ENCODE data around the gene PPCDC. TPM values are rescaled to one million over a fixed set of nuclear protein-coding genes. Genes with fewer than 3 reads are reported as not detected.
"Not testable (repeated sequence)": the region's sequence is repeated elsewhere in the genome, so short reads cannot be mapped to it uniquely, and the experiment has no call there.

The PPCDC gene
- total RNA-seq, 1 experiment from 2014 or later: 14.7 TPM

- BruUV-seq (replicated peaks): no TSS peak
- ChIA-PET POLR2A (interaction anchor here (0.6 kb wide), 1 partner anchor 286 kb away, joined by 3 read pairs; the partner anchor contains the start of gene MAN2C1), CTCF (no interaction called here)
- H3K4me1 ChIP-seq: no peaks in the 10 kb centered on the region
- TF ChIP-seq CTCF (IDR thresholded peaks at IDR 0.05; ENCODE audit: insufficient read depth in 1 of 2, low read depth in 1 of 2, low read length in 1 of 2, severe bottlenecking in 1 of 2, unreplicated experiment in 1 of 2): no peak
- H3K36me3 ChIP-seq (ENCODE audit: control insufficient read depth, insufficient read depth, low read length): no peaks in the 10 kb centered on the region
- intact Hi-C loops (cut with micrococcal nuclease; ENCODE audit: unreplicated experiment): no loop called here
- H3K27ac Mint-ChIP-seq (ENCODE audit: unreplicated experiment): no peak overlapping the region
- no peaks in the 10 kb centered on the region for H3K36me3 Mint-ChIP-seq (ENCODE audit: insufficient read depth, unreplicated experiment)
- H3K27me3 ChIP-seq (replicated peaks; ENCODE audit: control insufficient read depth, insufficient read depth, low read length): no peaks in the 10 kb centered on the region
- H3K9me3 Mint-ChIP-seq (ENCODE audit: unreplicated experiment): peaks cover 27% of the 10 kb centered on the region
- H3K4me1 Mint-ChIP-seq (ENCODE audit: low read depth, unreplicated experiment): no peaks in the 10 kb centered on the region
- H3K9me3 ChIP-seq: 0 out of 2 replicates have a peak, but pooled peaks cover 12% of the 10 kb centered on the region
- H3K4me3 ChIP-seq (ENCODE audit: low read depth, low read length): no peak overlapping the region
- DNase-seq: no peak
- no peak overlapping the region for H3K4me3 Mint-ChIP-seq (ENCODE audit: unreplicated experiment)
- no peaks in the 10 kb centered on the region for H3K27me3 Mint-ChIP-seq (ENCODE audit: insufficient read depth, unreplicated experiment)
These were observed 59.3 kb downstream of the PPCDC start for GRCh38 chr15:75082689-75083088.

GRCh38 chr15:75085708-75086107, 62.3 kb downstream of the PPCDC start:
- H3K27ac Mint-ChIP-seq (ENCODE audit: unreplicated experiment); BruUV-seq (replicated peaks); H3K27me3 Mint-ChIP-seq (ENCODE audit: insufficient read depth, unreplicated experiment); CTCF ChIA-PET; H3K4me3 ChIP-seq (ENCODE audit: low read depth, low read length); H3K36me3 ChIP-seq (ENCODE audit: control insufficient read depth, insufficient read depth, low read length); H3K4me1 Mint-ChIP-seq (ENCODE audit: low read depth, unreplicated experiment); H3K27me3 ChIP-seq (replicated peaks; ENCODE audit: control insufficient read depth, insufficient read depth, low read length); POLR2A ChIA-PET; DNase-seq; H3K4me3 Mint-ChIP-seq (ENCODE audit: unreplicated experiment); H3K36me3 Mint-ChIP-seq (ENCODE audit: insufficient read depth, unreplicated experiment); H3K4me1 ChIP-seq; intact Hi-C loops (cut with micrococcal nuclease; ENCODE audit: unreplicated experiment): not testable (repeated sequence)
- peaks cover 27% of the 10 kb centered on the region for H3K9me3 Mint-ChIP-seq (ENCODE audit: unreplicated experiment)
- H3K9me3 ChIP-seq: 0 out of 2 replicates have a peak, but pooled peaks cover 12% of the 10 kb centered on the region

- H3K9me3 Mint-ChIP-seq (ENCODE audit: unreplicated experiment): peaks cover 23% of the 10 kb centered on the region
- ChIA-PET POLR2A (no interaction called here), CTCF (no interaction called here)
- Histone ChIP-seq H3K9me3 (0 out of 2 replicates have a peak, but pooled peaks cover 11% of the 10 kb centered on the region), H3K4me3 (ENCODE audit: low read depth, low read length) (no peak overlapping the region), H3K36me3 (ENCODE audit: control insufficient read depth, insufficient read depth, low read length) (no peaks in the 10 kb centered on the region), H3K27me3 (replicated peaks; ENCODE audit: control insufficient read depth, insufficient read depth, low read length) (no peaks in the 10 kb centered on the region), H3K4me1 (no peaks in the 10 kb centered on the region)
- H3K36me3 Mint-ChIP-seq (ENCODE audit: insufficient read depth, unreplicated experiment): no peaks in the 10 kb centered on the region
- no peaks in the 10 kb centered on the region for H3K4me1 Mint-ChIP-seq (ENCODE audit: low read depth, unreplicated experiment)
- TF ChIP-seq CTCF (IDR thresholded peaks at IDR 0.05; ENCODE audit: insufficient read depth in 1 of 2, low read depth in 1 of 2, low read length in 1 of 2, severe bottlenecking in 1 of 2, unreplicated experiment in 1 of 2): no peak
- DNase-seq: no peak
- H3K27me3 Mint-ChIP-seq (ENCODE audit: insufficient read depth, unreplicated experiment): no peaks in the 10 kb centered on the region
- intact Hi-C loops (cut with micrococcal nuclease; ENCODE audit: unreplicated experiment): no loop called here
- H3K4me3 Mint-ChIP-seq (ENCODE audit: unreplicated experiment): no peak overlapping the region
- H3K27ac Mint-ChIP-seq (ENCODE audit: unreplicated experiment): no peak overlapping the region
- no TSS peak for BruUV-seq (replicated peaks)
These were observed 66.3 kb downstream of the PPCDC start for GRCh38 chr15:75089456-75090387.
